ENCODE results near the gene BMPR2. TPM values are rescaled to one million over a fixed set of nuclear protein-coding genes. Genes with fewer than 3 reads are reported as not detected.

BMPR2 gene
- total and polyA plus RNA-seq, 2 of the 4 experiments (the other 2 are of a cell fraction), result 17.0 to 30.1 TPM

- no peak overlapping the region for H2AFZ ChIP-seq (replicated peaks; ENCODE audit: low read length, poor library complexity)
- in situ Hi-C loops (cut with MboI; ENCODE audit: low sequenced_read_pairs) (no loop called here), intact Hi-C loops (cut with micrococcal nuclease) (loop anchor here (1.0 to 10.0 kb wide), 3 partner anchors 298 to 1335 kb away; partner anchors contain the start of gene ICA1L), dilution Hi-C loops (cut with HindIII; ENCODE audit: low sequenced_read_pairs, unreplicated experiment) (no loop called here)
- no peak overlapping the region for H3K23ac ChIP-seq (ENCODE audit: low read depth, low read length)
- H2BK120ac ChIP-seq (ENCODE audit: low read depth, low read length), result no peak overlapping the region
- no peak overlapping the region for H3K4ac ChIP-seq (ENCODE audit: low read depth, low read length)
- no peak overlapping the region for H2AK5ac ChIP-seq (ENCODE audit: low read depth, low read length)
- no peak overlapping the region for H4K91ac ChIP-seq (ENCODE audit: insufficient read depth, low read depth, low read length)
- H2AK9ac ChIP-seq (replicated peaks; ENCODE audit: low read depth, low read length, poor library complexity), result no peak overlapping the region
- ATAC-seq (ENCODE audit: low read depth) (no peak), DNase-seq (peak; percentile 10)
- no peak overlapping the region for H3K14ac ChIP-seq (replicated peaks; ENCODE audit: low read depth, low read length)
- no peak overlapping the region for H2BK15ac ChIP-seq (ENCODE audit: low read depth, low read length)
- no peaks in the 10 kb centered on the region for H3K36me3 ChIP-seq (ENCODE audit: control insufficient read depth, insufficient read depth, low read length)
- ChIA-PET POLR2A (ENCODE audit: unreplicated experiment) (no interaction called here), CTCF (interaction anchor here (0.6 to 0.8 kb wide), 2 partner anchors 258 to 335 kb away, joined by 3 read pairs; no protein-coding TSS in a partner anchor)
- H3K27ac ChIP-seq (ENCODE audit: insufficient read depth, low read length), result no peak overlapping the region
- H3K18ac ChIP-seq (ENCODE audit: low read depth, low read length), result no peak overlapping the region
- no peaks in the 10 kb centered on the region for H3K9me3 ChIP-seq (ENCODE audit: control insufficient read depth, insufficient read depth, low read length)
- no peak overlapping the region for H3K4me3 ChIP-seq (ENCODE audit: insufficient read depth, low read depth, low read length)
- no peaks in the 10 kb centered on the region for H3K27me3 ChIP-seq (ENCODE audit: control insufficient read depth, insufficient read depth, low read length)
- no peak overlapping the region for H2BK5ac ChIP-seq (ENCODE audit: low read depth, low read length, poor library complexity, severe bottlenecking)
- no CpG with 5 or more reads among the region's 2 CpGs for WGBS, 2 experiments (ENCODE audit: extremely low coverage in 2 of 2, insufficient read length in 1 of 2)
- no peak overlapping the region for H3K9ac ChIP-seq (ENCODE audit: low read depth, low read length)
- H2BK20ac ChIP-seq (ENCODE audit: low read depth, low read length), result no peak overlapping the region
- no peak overlapping the region for H3K4me2 ChIP-seq (ENCODE audit: low read depth, low read length)
- no peaks in the 10 kb centered on the region for H4K20me1 ChIP-seq (ENCODE audit: insufficient read depth, low read length)
- no peak for TF ChIP-seq CHD1 (IDR thresholded peaks at IDR 0.05; ENCODE audit: low read depth, low read length)
- TF ChIP-seq MXI1 (IDR thresholded peaks at IDR 0.05; ENCODE audit: borderline replicate concordance, low read depth, low read length), result no peak
- TF ChIP-seq, protein P1, sequence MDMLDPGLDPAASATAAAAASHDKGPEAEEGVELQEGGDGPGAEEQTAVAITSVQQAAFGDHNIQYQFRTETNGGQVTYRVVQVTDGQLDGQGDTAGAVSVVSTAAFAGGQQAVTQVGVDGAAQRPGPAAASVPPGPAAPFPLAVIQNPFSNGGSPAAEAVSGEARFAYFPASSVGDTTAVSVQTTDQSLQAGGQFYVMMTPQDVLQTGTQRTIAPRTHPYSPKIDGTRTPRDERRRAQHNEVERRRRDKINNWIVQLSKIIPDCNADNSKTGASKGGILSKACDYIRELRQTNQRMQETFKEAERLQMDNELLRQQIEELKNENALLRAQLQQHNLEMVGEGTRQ (IDR thresholded peaks at IDR 0.05; ENCODE audit: low read depth, low read length), result no peak
- TF ChIP-seq, protein P2, sequence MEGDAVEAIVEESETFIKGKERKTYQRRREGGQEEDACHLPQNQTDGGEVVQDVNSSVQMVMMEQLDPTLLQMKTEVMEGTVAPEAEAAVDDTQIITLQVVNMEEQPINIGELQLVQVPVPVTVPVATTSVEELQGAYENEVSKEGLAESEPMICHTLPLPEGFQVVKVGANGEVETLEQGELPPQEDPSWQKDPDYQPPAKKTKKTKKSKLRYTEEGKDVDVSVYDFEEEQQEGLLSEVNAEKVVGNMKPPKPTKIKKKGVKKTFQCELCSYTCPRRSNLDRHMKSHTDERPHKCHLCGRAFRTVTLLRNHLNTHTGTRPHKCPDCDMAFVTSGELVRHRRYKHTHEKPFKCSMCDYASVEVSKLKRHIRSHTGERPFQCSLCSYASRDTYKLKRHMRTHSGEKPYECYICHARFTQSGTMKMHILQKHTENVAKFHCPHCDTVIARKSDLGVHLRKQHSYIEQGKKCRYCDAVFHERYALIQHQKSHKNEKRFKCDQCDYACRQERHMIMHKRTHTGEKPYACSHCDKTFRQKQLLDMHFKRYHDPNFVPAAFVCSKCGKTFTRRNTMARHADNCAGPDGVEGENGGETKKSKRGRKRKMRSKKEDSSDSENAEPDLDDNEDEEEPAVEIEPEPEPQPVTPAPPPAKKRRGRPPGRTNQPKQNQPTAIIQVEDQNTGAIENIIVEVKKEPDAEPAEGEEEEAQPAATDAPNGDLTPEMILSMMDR (conservative IDR thresholded peaks at IDR 0.05; ENCODE audit: low read depth, low read length), result no peak
- no peak for TF ChIP-seq MAZ (IDR thresholded peaks at IDR 0.05; ENCODE audit: borderline replicate concordance, low read depth, low read length)
- no peak for TF ChIP-seq POLR2A (IDR thresholded peaks at IDR 0.05; ENCODE audit: low read depth, low read length)
- TF ChIP-seq, protein P3, sequence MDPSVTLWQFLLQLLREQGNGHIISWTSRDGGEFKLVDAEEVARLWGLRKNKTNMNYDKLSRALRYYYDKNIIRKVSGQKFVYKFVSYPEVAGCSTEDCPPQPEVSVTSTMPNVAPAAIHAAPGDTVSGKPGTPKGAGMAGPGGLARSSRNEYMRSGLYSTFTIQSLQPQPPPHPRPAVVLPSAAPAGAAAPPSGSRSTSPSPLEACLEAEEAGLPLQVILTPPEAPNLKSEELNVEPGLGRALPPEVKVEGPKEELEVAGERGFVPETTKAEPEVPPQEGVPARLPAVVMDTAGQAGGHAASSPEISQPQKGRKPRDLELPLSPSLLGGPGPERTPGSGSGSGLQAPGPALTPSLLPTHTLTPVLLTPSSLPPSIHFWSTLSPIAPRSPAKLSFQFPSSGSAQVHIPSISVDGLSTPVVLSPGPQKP (IDR thresholded peaks at IDR 0.05; ENCODE audit: borderline replicate concordance, low read depth, low read length), result no peak
- TF ChIP-seq FOS (IDR thresholded peaks at IDR 0.05; ENCODE audit: low read depth, low read length), result no peak
- TF ChIP-seq RAD21 (IDR thresholded peaks at IDR 0.05; ENCODE audit: low read length), result no peak
- no peak for TF ChIP-seq SMC3 (IDR thresholded peaks at IDR 0.05; ENCODE audit: low read depth, low read length)
- no peak for TF ChIP-seq RCOR1 (IDR thresholded peaks at IDR 0.05; ENCODE audit: insufficient replicate concordance, low read length)
- TF ChIP-seq MAFK (IDR thresholded peaks at IDR 0.05; ENCODE audit: low read depth, low read length), result no peak
- TF ChIP-seq CEBPB (IDR thresholded peaks at IDR 0.05; ENCODE audit: low read depth, low read length), result no peak
- TF ChIP-seq NFE2L2 (IDR thresholded peaks at IDR 0.05; ENCODE audit: low read depth, low read length), result no peak
- no peak for TF ChIP-seq BHLHE40 (IDR thresholded peaks at IDR 0.05; ENCODE audit: low read depth, low read length)
- TF ChIP-seq RFX5 (IDR thresholded peaks at IDR 0.05; ENCODE audit: low read depth, low read length), result no peak
- H3K4me1 ChIP-seq (ENCODE audit: control insufficient read depth, insufficient read depth, low read length), result no peaks in the 10 kb centered on the region
- no peak overlapping the region for H3K56ac ChIP-seq (ENCODE audit: extremely low read depth, insufficient read depth, low read length)
- H4K5ac ChIP-seq (ENCODE audit: low read depth, low read length), result no peak overlapping the region
- BruUV-seq (replicated peaks), result no TSS peak
- no peaks in the 10 kb centered on the region for H3K79me1 ChIP-seq (ENCODE audit: low read depth in 1 of 2, low read length in 2 of 2)
- no peak overlapping the region for H4K8ac ChIP-seq (ENCODE audit: low read depth in 2 of 2, low read length in 2 of 2)
- H3K9me1 ChIP-seq (ENCODE audit: insufficient read depth, low read length), result no peaks in the 10 kb centered on the region
Measured at GRCh38 chr2:202574541-202574940, 198.4 kb downstream of the BMPR2 start.
